ENCODE results near the gene COL4A2.
"Not testable (repeated sequence)": the region's sequence is repeated elsewhere in the genome, so short reads cannot be mapped to it uniquely, and the experiment has no call there.

Gene COL4A2

GRCh38 chr13:110531100-110531499 lies 224.0 kb downstream of the COL4A2 start:
- no peak overlapping the region for H3K27ac ChIP-seq
- H3K4me1 ChIP-seq (ENCODE audit: low read depth, poor library complexity, severe bottlenecking), result peaks cover 6% of the 10 kb centered on the region
- no peaks in the 10 kb centered on the region for H4K20me1 ChIP-seq (ENCODE audit: insufficient read depth)
- no peaks in the 10 kb centered on the region for H3K79me2 ChIP-seq (ENCODE audit: insufficient read depth, low read depth)
- H3K4me3 ChIP-seq (IDR thresholded peaks at IDR 0.05; ENCODE audit: insufficient read depth, low read depth, low read length), result no peak overlapping the region
- TF ChIP-seq, protein P1, sequence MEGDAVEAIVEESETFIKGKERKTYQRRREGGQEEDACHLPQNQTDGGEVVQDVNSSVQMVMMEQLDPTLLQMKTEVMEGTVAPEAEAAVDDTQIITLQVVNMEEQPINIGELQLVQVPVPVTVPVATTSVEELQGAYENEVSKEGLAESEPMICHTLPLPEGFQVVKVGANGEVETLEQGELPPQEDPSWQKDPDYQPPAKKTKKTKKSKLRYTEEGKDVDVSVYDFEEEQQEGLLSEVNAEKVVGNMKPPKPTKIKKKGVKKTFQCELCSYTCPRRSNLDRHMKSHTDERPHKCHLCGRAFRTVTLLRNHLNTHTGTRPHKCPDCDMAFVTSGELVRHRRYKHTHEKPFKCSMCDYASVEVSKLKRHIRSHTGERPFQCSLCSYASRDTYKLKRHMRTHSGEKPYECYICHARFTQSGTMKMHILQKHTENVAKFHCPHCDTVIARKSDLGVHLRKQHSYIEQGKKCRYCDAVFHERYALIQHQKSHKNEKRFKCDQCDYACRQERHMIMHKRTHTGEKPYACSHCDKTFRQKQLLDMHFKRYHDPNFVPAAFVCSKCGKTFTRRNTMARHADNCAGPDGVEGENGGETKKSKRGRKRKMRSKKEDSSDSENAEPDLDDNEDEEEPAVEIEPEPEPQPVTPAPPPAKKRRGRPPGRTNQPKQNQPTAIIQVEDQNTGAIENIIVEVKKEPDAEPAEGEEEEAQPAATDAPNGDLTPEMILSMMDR (conservative IDR thresholded peaks at IDR 0.05; ENCODE audit: low read depth, low read length), result no peak
- H2AFZ ChIP-seq (ENCODE audit: low read depth), result no peak overlapping the region
- H3K4me2 ChIP-seq, result no peak overlapping the region
- H3K9ac ChIP-seq, result no peak overlapping the region
- H3K27me3 ChIP-seq (ENCODE audit: insufficient read depth, low read depth), result no peaks in the 10 kb centered on the region
- no peaks in the 10 kb centered on the region for H3K36me3 ChIP-seq (ENCODE audit: insufficient read depth)

- Histone ChIP-seq H3K79me2 (ENCODE audit: insufficient read depth, low read depth) (no peaks in the 10 kb centered on the region), H3K4me2 (no peak overlapping the region), H3K9ac (no peak overlapping the region), H3K27me3 (ENCODE audit: insufficient read depth, low read depth) (no peaks in the 10 kb centered on the region), H3K4me3 (IDR thresholded peaks at IDR 0.05; ENCODE audit: insufficient read depth, low read depth, low read length) (no peak overlapping the region), H4K20me1 (ENCODE audit: insufficient read depth) (no peaks in the 10 kb centered on the region), H3K4me1 (ENCODE audit: low read depth, poor library complexity, severe bottlenecking) (no peaks in the 10 kb centered on the region), H3K27ac (no peak overlapping the region), H2AFZ (ENCODE audit: low read depth) (no peak overlapping the region), H3K36me3 (ENCODE audit: insufficient read depth) (no peaks in the 10 kb centered on the region)
- TF ChIP-seq, protein P1 (conservative IDR thresholded peaks at IDR 0.05; ENCODE audit: low read depth, low read length), result no peak
Measured at GRCh38 chr13:110531671-110532083, 224.6 kb downstream of the COL4A2 start.

DNA sequence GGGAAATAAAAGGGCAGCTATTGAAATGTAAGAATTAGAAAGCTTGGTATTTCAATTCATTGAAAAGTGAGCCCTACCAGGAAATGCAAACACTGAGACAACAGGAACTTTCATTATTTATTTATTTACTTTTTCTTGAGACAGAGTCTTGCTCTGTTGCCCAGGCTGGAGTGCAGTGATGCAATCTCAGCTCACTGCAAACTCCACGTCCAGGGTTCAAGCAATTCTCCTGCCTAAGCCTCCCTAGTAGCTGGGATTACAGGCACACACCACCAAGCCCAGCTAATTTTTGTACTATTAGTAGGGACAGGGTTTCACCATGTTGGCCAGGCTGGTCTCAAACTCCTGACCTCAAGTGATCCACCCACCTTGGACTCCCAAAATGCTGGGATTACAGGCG lies 225.2 kb downstream of the COL4A2 start:
- not testable (repeated sequence) for H3K4me2 ChIP-seq; H2AFZ ChIP-seq (ENCODE audit: low read depth); H3K4me3 ChIP-seq (IDR thresholded peaks at IDR 0.05; ENCODE audit: insufficient read depth, low read depth, low read length); H3K79me2 ChIP-seq (ENCODE audit: insufficient read depth, low read depth); H4K20me1 ChIP-seq (ENCODE audit: insufficient read depth); H3K27me3 ChIP-seq (ENCODE audit: insufficient read depth, low read depth); H3K9ac ChIP-seq; H3K36me3 ChIP-seq (ENCODE audit: insufficient read depth); H3K27ac ChIP-seq; H3K4me1 ChIP-seq (ENCODE audit: low read depth, poor library complexity, severe bottlenecking)

- Histone ChIP-seq H3K36me3 (ENCODE audit: insufficient read depth) (no peaks in the 10 kb centered on the region), H3K27me3 (ENCODE audit: insufficient read depth, low read depth) (no peaks in the 10 kb centered on the region), H4K20me1 (ENCODE audit: insufficient read depth) (no peaks in the 10 kb centered on the region), H3K27ac (no peak overlapping the region), H3K9ac (no peak overlapping the region), H3K79me2 (ENCODE audit: insufficient read depth, low read depth) (no peaks in the 10 kb centered on the region), H2AFZ (ENCODE audit: low read depth) (no peak overlapping the region), H3K4me3 (IDR thresholded peaks at IDR 0.05; ENCODE audit: insufficient read depth, low read depth, low read length) (no peak overlapping the region), H3K4me2 (no peak overlapping the region), H3K4me1 (ENCODE audit: low read depth, poor library complexity, severe bottlenecking) (no peaks in the 10 kb centered on the region)
- TF ChIP-seq, protein P1 (conservative IDR thresholded peaks at IDR 0.05; ENCODE audit: low read depth, low read length), result no peak
Measured at GRCh38 chr13:110533771-110534670, 226.9 kb downstream of the COL4A2 start.

DNA sequence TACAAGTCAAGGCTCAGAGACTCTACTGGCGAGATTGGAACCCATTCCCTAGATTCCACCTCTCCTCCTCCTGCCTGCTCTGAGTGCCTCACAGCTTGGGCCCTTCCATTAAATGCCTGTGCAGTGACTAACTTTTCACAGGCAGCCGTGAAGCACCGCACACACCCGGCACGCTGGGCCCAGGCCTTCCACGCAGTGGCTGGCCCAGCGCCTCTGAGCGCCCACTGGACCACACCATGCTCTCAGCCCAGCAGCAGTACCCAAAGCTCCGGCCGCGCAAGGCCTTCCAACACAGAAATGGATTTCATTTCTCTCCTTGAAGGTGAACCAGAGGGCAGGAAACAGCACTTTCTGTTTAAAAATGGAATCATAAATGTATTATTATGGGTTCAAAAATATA lies 228.4 kb downstream of the COL4A2 start:
- Histone ChIP-seq H2AFZ (ENCODE audit: low read depth) (no peak overlapping the region), H3K27ac (no peak overlapping the region), H3K4me2 (no peak overlapping the region), H3K79me2 (ENCODE audit: insufficient read depth, low read depth) (no peaks in the 10 kb centered on the region), H3K4me1 (ENCODE audit: low read depth, poor library complexity, severe bottlenecking) (no peaks in the 10 kb centered on the region), H3K4me3 (IDR thresholded peaks at IDR 0.05; ENCODE audit: insufficient read depth, low read depth, low read length) (no peak overlapping the region), H3K9ac (no peak overlapping the region), H3K36me3 (ENCODE audit: insufficient read depth) (no peaks in the 10 kb centered on the region), H3K27me3 (ENCODE audit: insufficient read depth, low read depth) (no peaks in the 10 kb centered on the region), H4K20me1 (ENCODE audit: insufficient read depth) (no peaks in the 10 kb centered on the region)
- TF ChIP-seq, protein P1 (conservative IDR thresholded peaks at IDR 0.05; ENCODE audit: low read depth, low read length), result no peak
